Stimulated activated memory B cell treated with anti-CD40 and anti-IgM and Interleukin-4, amounts not matched to agents 10 μg/mL and 1 μg/mL and 100 μg/mL, for 72 hours (primary cell): ENCODE results near the gene CHSY3.

ENCODE experiments used
- ATAC-seq: fragments of 150-1000 bp; cut with Tn5 transposase; 2 replicates; pipeline ENCODE4 v1.10.0; 2021
- H3K27ac Mint-ChIP-seq: one replicate; pipeline ENCODE4 v1.8.0; 2022; ENCODE audit warnings: mild to moderate bottlenecking, mixed read lengths
- H3K27me3 Mint-ChIP-seq: one replicate; pipeline ENCODE4 v1.8.0; 2022; ENCODE audit warnings: mixed read lengths
- H3K36me3 Mint-ChIP-seq: one replicate; pipeline ENCODE4 v1.8.0; 2022; ENCODE audit warnings: mixed read lengths
- H3K4me1 Mint-ChIP-seq: one replicate; pipeline ENCODE4 v1.8.0; 2022; ENCODE audit warnings: mixed read lengths
- H3K4me3 Mint-ChIP-seq: one replicate; pipeline ENCODE4 v1.8.0; 2022; ENCODE audit warnings: mild to moderate bottlenecking, moderate library complexity, mixed read lengths
- H3K9me3 Mint-ChIP-seq: one replicate; pipeline ENCODE4 v1.8.0; 2022; ENCODE audit warnings: mixed read lengths

Gene CHSY3

GRCh38 chr5:129904102-129904666 is at the start of gene CHSY3:
TSS of gene CHSY3 (plus strand) at chr5:129904465.
- no peak within 1 kb of the TSS for H3K27ac Mint-ChIP-seq
- H3K36me3 Mint-ChIP-seq = no peaks in the 10 kb centered on the region
- peak; percentile 58 for ATAC-seq
- H3K4me1 Mint-ChIP-seq = peaks cover 17% of the 10 kb centered on the region
- no peaks in the 10 kb centered on the region for H3K9me3 Mint-ChIP-seq
- H3K4me3 Mint-ChIP-seq = peak within 1 kb of the TSS; percentile 72
- H3K27me3 Mint-ChIP-seq = peaks cover 45% of the 10 kb centered on the region

- Mint-ChIP-seq H3K27ac (no peak overlapping the region), H3K4me1 (no peaks in the 10 kb centered on the region)
Measured at GRCh38 chr5:129856325-129856724, 47.9 kb upstream of the CHSY3 start.

GRCh38 chr5:129857116-129857515 is 47.1 kb upstream of the CHSY3 start:
- Mint-ChIP-seq H3K27ac (no peak overlapping the region), H3K9me3 (no peaks in the 10 kb centered on the region), H3K4me1 (no peaks in the 10 kb centered on the region), H3K36me3 (no peaks in the 10 kb centered on the region), H3K27me3 (no peaks in the 10 kb centered on the region), H3K4me3 (no peak overlapping the region)
- ATAC-seq = no peak

More at GRCh38 chr5:129856325-129856724, 47.9 kb upstream of the CHSY3 start:
- Mint-ChIP-seq H3K27me3 (no peaks in the 10 kb centered on the region), H3K36me3 (no peaks in the 10 kb centered on the region), H3K9me3 (no peaks in the 10 kb centered on the region), H3K4me3 (no peak overlapping the region)
- ATAC-seq = no peak

- no peak overlapping the region for H3K27ac Mint-ChIP-seq
- no peaks in the 10 kb centered on the region for H3K27me3 Mint-ChIP-seq
- no peaks in the 10 kb centered on the region for H3K9me3 Mint-ChIP-seq
- H3K4me1 Mint-ChIP-seq = no peaks in the 10 kb centered on the region
- no peak for ATAC-seq
- H3K4me3 Mint-ChIP-seq = no peak overlapping the region
- no peaks in the 10 kb centered on the region for H3K36me3 Mint-ChIP-seq
Measured at GRCh38 chr5:129858131-129858675, 46.1 kb upstream of the CHSY3 start.

GRCh38 chr5:129884322-129884721 is 19.9 kb upstream of the CHSY3 start:
- no peaks in the 10 kb centered on the region for H3K27me3 Mint-ChIP-seq
- no peak overlapping the region for H3K4me3 Mint-ChIP-seq
- no peaks in the 10 kb centered on the region for H3K36me3 Mint-ChIP-seq
- no peak overlapping the region for H3K27ac Mint-ChIP-seq
- no peaks in the 10 kb centered on the region for H3K4me1 Mint-ChIP-seq
- no peak for ATAC-seq
- no peaks in the 10 kb centered on the region for H3K9me3 Mint-ChIP-seq

GRCh38 chr5:129899454-129899853 is 4.8 kb upstream of the CHSY3 start:
- Mint-ChIP-seq H3K4me3 (no peak overlapping the region), H3K4me1 (peaks cover 7% of the 10 kb centered on the region), H3K27ac (no peak overlapping the region), H3K36me3 (no peaks in the 10 kb centered on the region), H3K27me3 (peaks cover 30% of the 10 kb centered on the region), H3K9me3 (no peaks in the 10 kb centered on the region)
- ATAC-seq = no peak

- no peak for ATAC-seq
- peaks cover 17% of the 10 kb centered on the region for H3K4me1 Mint-ChIP-seq
- H3K4me3 Mint-ChIP-seq = no peak overlapping the region
- no peaks in the 10 kb centered on the region for H3K9me3 Mint-ChIP-seq
- peaks cover 45% of the 10 kb centered on the region for H3K27me3 Mint-ChIP-seq
- no peaks in the 10 kb centered on the region for H3K36me3 Mint-ChIP-seq
- no peak overlapping the region for H3K27ac Mint-ChIP-seq
Measured at GRCh38 chr5:129902816-129903215, 1.4 kb upstream of the CHSY3 start.

- H3K9me3 Mint-ChIP-seq = no peaks in the 10 kb centered on the region
- H3K27me3 Mint-ChIP-seq = peaks cover 45% of the 10 kb centered on the region
- H3K27ac Mint-ChIP-seq = no peak overlapping the region
- ATAC-seq = peak; percentile 34
- H3K4me1 Mint-ChIP-seq = peaks cover 17% of the 10 kb centered on the region
- H3K4me3 Mint-ChIP-seq = peak overlapping the region; percentile 72
- no peaks in the 10 kb centered on the region for H3K36me3 Mint-ChIP-seq
Measured at GRCh38 chr5:129903466-129904101, 681 bp upstream of the CHSY3 start.

GRCh38 chr5:129904667-129905472 is 605 bp downstream of the CHSY3 start:
- Mint-ChIP-seq H3K9me3 (no peaks in the 10 kb centered on the region), H3K4me3 (peak overlapping the region; percentile 50), H3K36me3 (no peaks in the 10 kb centered on the region), H3K27me3 (peaks cover 45% of the 10 kb centered on the region), H3K27ac (no peak overlapping the region), H3K4me1 (peaks cover 17% of the 10 kb centered on the region)
- ATAC-seq = peak; percentile 28

- Mint-ChIP-seq H3K27ac (no peak overlapping the region), H3K27me3 (peaks cover 45% of the 10 kb centered on the region), H3K9me3 (no peaks in the 10 kb centered on the region), H3K4me1 (peaks cover 17% of the 10 kb centered on the region), H3K36me3 (no peaks in the 10 kb centered on the region), H3K4me3 (peak overlapping the region; percentile 68)
- no peak for ATAC-seq
Measured at GRCh38 chr5:129905473-129906176, 1.4 kb downstream of the CHSY3 start.

- Mint-ChIP-seq H3K27ac (no peak overlapping the region), H3K36me3 (no peaks in the 10 kb centered on the region), H3K27me3 (peaks cover 40% of the 10 kb centered on the region), H3K9me3 (no peaks in the 10 kb centered on the region), H3K4me3 (peak overlapping the region; percentile 68), H3K4me1 (peaks cover 17% of the 10 kb centered on the region)
- ATAC-seq = no peak
Measured at GRCh38 chr5:129906177-129906887, 2.1 kb downstream of the CHSY3 start.

- ATAC-seq = no peak
- H3K36me3 Mint-ChIP-seq = no peaks in the 10 kb centered on the region
- H3K9me3 Mint-ChIP-seq = no peaks in the 10 kb centered on the region
- peaks cover 10% of the 10 kb centered on the region for H3K4me1 Mint-ChIP-seq
- H3K27ac Mint-ChIP-seq = no peak overlapping the region
- H3K4me3 Mint-ChIP-seq = no peak overlapping the region
- H3K27me3 Mint-ChIP-seq = peaks cover 17% of the 10 kb centered on the region
Measured at GRCh38 chr5:129909225-129909624, 5.0 kb downstream of the CHSY3 start.

GRCh38 chr5:129912601-129913255 is 8.5 kb downstream of the CHSY3 start:
- H3K36me3 Mint-ChIP-seq = no peaks in the 10 kb centered on the region
- no peak overlapping the region for H3K4me3 Mint-ChIP-seq
- peak; percentile 54 for ATAC-seq
- no peaks in the 10 kb centered on the region for H3K9me3 Mint-ChIP-seq
- no peaks in the 10 kb centered on the region for H3K4me1 Mint-ChIP-seq
- H3K27ac Mint-ChIP-seq = no peak overlapping the region
- H3K27me3 Mint-ChIP-seq = peaks cover 12% of the 10 kb centered on the region

- no peak overlapping the region for H3K27ac Mint-ChIP-seq
- H3K36me3 Mint-ChIP-seq = no peaks in the 10 kb centered on the region
- H3K4me1 Mint-ChIP-seq = no peaks in the 10 kb centered on the region
- no peak overlapping the region for H3K4me3 Mint-ChIP-seq
- peaks cover 12% of the 10 kb centered on the region for H3K27me3 Mint-ChIP-seq
- ATAC-seq = no peak
- peaks cover 3% of the 10 kb centered on the region for H3K9me3 Mint-ChIP-seq
Measured at GRCh38 chr5:129915415-129915814, 11.2 kb downstream of the CHSY3 start.
